ENCODE data around the gene RNF167.

DNA sequence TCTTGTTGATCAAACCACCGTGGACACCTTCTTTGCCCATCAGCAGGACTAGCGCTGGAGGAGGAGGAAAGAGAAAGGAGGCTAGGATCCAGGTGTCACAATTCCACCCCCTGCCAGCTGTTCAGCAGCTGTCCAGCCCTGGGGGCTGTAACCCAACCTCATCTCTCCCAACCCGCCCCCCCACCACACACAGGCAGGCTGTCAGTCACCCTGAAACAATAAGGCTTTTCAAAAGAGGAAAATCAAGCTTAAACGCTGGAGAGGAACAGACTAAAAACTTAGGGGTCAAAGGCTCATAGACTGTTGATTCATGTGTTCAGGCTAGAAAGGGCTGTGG lies 5.8 kb downstream of the RNF167 start:
- TF ChIP-seq POLR2A (IDR thresholded peaks at IDR 0.05) (no peak), POLR2AphosphoS5 (IDR thresholded peaks at IDR 0.05) (no peak), EP300 (IDR thresholded peaks at IDR 0.05) (no peak)
- TF ChIP-seq, protein P1, sequence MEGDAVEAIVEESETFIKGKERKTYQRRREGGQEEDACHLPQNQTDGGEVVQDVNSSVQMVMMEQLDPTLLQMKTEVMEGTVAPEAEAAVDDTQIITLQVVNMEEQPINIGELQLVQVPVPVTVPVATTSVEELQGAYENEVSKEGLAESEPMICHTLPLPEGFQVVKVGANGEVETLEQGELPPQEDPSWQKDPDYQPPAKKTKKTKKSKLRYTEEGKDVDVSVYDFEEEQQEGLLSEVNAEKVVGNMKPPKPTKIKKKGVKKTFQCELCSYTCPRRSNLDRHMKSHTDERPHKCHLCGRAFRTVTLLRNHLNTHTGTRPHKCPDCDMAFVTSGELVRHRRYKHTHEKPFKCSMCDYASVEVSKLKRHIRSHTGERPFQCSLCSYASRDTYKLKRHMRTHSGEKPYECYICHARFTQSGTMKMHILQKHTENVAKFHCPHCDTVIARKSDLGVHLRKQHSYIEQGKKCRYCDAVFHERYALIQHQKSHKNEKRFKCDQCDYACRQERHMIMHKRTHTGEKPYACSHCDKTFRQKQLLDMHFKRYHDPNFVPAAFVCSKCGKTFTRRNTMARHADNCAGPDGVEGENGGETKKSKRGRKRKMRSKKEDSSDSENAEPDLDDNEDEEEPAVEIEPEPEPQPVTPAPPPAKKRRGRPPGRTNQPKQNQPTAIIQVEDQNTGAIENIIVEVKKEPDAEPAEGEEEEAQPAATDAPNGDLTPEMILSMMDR (IDR thresholded peaks at IDR 0.05) = no peak

Data from upper lobe of left lung (tissue), 4 donors.